Measurements from ENCODE around the gene CDH22.

The CDH22 gene

DNA sequence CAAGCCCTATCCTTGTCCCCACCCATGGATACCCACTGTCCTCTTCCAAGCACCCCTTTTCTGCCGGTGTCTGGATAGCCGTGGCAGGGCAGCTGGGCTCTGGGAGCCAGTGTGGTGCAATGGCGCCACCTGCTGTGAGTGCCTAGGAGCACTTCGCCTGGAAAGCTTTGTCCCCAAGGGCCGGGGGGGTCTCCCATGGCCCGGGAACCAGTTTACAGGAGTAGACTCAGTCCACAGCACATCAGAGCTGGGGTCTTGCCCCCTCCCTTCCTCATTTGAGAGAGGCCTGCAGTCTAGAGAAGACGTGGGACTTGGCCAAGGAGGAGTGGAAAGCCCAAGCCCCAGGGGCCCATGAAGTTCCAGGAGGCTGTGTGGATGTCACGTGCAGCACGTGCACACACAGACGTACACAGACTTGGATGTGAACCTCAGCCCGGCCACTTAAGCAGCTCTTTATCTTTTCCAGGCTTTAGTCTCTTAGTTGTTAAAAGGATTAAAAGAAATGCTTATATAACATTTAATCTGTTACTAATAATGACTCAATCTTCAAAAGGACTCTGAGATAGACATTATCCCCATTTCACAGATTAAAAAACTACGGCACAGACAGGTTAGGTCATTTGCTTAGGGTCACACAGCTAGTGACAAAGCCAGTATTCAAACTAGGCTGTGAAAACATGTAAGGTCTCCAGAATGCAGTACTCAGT lies 40.9 kb upstream of the CDH22 start:
- no peak for DNase-seq (ENCODE audit: low read depth)
- no peak overlapping the region for H3K4me3 ChIP-seq (ENCODE audit: low read length)
- TF ChIP-seq, protein P1, sequence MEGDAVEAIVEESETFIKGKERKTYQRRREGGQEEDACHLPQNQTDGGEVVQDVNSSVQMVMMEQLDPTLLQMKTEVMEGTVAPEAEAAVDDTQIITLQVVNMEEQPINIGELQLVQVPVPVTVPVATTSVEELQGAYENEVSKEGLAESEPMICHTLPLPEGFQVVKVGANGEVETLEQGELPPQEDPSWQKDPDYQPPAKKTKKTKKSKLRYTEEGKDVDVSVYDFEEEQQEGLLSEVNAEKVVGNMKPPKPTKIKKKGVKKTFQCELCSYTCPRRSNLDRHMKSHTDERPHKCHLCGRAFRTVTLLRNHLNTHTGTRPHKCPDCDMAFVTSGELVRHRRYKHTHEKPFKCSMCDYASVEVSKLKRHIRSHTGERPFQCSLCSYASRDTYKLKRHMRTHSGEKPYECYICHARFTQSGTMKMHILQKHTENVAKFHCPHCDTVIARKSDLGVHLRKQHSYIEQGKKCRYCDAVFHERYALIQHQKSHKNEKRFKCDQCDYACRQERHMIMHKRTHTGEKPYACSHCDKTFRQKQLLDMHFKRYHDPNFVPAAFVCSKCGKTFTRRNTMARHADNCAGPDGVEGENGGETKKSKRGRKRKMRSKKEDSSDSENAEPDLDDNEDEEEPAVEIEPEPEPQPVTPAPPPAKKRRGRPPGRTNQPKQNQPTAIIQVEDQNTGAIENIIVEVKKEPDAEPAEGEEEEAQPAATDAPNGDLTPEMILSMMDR (conservative IDR thresholded peaks at IDR 0.05; ENCODE audit: low read depth, low read length) = peak; percentile 81

DNA sequence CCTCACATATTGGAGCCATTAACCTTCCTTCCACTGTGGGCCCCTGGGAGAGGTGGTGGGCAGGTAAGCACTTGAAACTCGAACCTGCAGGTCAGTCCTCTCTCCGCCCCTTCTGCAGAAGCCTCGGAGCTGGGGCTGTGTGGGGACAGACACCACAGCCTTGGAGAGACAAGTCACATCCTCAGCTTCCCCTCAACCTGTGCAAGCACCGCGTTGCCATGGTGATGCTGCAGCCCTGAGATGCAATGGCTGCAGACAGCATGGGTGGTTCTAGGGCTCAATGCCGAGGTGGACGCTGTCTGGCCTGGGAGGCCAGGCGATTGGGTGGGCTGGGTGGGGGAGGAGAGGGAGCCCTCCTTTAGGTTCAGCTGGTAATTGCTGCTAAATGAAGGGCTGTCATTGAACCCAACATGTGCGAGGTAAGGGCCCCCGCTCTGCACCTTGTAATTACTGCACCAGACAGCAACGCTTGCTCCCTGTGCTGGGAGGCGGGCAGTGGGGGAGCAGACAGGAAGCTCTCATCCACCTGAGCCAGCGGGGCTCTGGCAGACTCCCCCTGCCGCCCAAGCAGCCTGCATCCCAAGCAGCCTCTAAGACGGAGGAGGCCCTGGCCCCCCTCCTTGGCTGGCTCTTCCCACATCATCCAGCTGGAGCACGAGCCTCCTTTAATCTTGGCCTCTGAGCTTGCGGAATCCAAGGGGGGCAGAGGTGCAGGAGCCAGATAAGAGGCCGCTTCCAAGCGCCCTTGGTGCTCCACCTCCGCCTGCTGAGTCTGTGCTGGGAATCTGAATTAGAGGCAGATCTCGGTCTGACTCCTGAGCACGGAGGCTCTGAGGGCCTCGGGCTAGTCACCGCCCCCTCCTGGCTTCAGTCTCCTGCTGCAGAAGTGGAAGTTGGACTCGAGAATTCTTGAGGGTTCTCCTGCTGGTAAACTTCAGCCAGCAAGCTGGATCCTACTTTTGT lies 39.8 kb upstream of the CDH22 start:
- no peak for DNase-seq (ENCODE audit: low read depth)
- TF ChIP-seq, protein P1 (conservative IDR thresholded peaks at IDR 0.05; ENCODE audit: low read depth, low read length) = peak; percentile 39
- no peak overlapping the region for H3K4me3 ChIP-seq (ENCODE audit: low read length)

DNA sequence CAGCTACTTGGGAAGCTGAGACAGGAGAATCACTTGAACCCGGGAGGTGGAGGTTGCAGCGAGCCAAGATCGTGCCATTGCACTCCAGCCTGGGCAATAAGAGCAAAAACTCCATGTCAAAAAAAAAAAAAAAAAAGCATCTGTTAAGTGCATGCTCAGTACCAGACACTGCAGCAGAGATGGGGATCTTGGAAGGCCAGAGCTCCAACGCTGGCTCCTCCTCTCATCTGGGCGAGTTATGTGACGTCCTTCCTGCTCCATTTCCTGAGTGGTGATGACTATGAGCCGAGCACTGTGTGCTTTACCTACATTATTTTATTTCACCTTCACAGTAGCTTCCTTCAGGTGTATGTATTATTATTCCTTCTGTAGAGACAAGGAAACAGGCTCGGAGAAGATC lies 38.5 kb upstream of the CDH22 start:
- TF ChIP-seq, protein P1 (conservative IDR thresholded peaks at IDR 0.05; ENCODE audit: low read depth, low read length) = no peak
- no peak overlapping the region for H3K4me3 ChIP-seq (ENCODE audit: low read length)
- no peak for DNase-seq (ENCODE audit: low read depth)

DNA sequence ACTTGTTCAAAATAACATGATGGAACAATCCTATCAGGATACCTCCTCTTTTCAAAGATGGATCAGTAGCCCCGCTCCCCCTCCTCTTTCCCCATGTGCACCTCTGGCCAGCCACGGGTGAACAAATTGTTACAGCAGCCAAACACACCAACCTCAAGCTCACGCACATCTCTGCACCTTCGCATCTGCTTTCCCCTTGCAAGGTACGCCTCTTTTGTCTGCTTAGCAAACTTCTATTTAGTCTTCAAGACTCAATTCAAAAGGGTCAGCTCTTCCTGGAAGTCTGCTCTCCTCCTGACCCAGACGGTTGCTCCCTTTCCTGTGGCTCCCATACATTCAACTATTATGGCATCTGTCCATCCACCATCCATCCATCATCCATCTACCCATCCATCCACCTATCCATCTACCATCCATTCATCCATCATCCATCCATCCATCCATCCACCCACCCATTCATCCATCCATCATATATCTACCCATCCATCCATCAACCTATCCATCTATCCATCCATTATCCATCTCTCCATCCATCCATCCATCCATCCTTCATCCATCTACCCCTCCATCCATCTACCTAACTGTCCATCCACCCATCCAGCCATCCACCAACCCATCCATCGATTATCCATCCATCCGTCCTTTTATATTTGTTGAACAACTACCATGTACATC lies 36.3 kb upstream of the CDH22 start:
- DNase-seq (ENCODE audit: low read depth) = no peak
- TF ChIP-seq, protein P1 (conservative IDR thresholded peaks at IDR 0.05; ENCODE audit: low read depth, low read length) = no peak
- no peak overlapping the region for H3K4me3 ChIP-seq (ENCODE audit: low read length)

DNA sequence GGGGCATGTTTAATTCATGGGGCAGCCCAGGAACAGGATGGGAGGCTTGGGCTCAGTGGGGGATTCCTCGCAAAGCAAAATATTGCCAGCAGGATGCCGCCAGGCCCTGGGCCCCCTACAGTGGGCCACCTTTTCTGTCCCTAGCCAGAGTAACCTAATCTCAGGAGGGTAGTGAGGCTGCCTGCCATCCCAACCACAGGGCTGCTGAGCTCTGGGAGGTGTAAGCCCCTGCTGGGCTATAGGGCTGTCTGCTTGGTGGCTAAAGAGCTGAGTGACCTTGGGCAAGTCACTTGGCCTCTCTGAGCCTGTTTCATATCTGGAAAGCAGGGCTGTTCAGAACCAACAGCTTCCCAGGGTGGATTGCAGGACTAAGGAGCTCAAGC lies 35.7 kb upstream of the CDH22 start:
- TF ChIP-seq, protein P1 (conservative IDR thresholded peaks at IDR 0.05; ENCODE audit: low read depth, low read length) = no peak
- H3K4me3 ChIP-seq (ENCODE audit: low read length) = no peak overlapping the region
- no peak for DNase-seq (ENCODE audit: low read depth)

DNA sequence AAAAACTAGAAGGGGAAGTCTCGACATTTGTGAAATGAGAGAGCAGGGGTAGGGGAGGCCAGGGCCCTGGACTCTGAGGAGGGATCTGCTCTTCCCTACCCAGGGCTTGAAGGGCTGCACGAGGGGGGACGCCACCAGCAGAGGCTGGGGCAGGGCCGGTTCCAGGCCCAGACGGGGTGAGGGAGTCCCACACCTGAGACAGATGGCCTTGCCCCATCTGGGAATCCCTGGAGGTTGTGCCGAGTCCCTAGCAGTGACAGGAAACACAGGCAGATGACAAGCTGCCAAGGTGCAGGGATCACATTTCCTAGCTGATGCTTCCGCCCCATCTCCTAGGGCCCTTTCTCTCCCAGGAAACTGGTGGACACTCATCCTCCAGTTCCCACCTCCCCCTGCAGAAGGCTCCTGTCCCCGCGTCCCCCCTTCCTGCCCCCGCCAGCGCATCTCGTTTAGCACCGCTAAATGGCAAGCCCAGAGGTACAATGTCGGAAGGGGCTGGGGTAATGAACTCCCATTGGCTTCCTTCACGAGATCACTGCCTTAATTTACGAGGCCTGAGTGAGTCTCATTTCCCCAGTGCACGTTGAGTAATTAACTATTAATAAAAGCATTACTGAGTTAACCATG lies 35.2 kb upstream of the CDH22 start:
- TF ChIP-seq, protein P1 (conservative IDR thresholded peaks at IDR 0.05; ENCODE audit: low read depth, low read length) = no peak
- no peak for DNase-seq (ENCODE audit: low read depth)
- H3K4me3 ChIP-seq (ENCODE audit: low read length) = no peak overlapping the region
